HG03064 (cell line): ENCODE data around the gene SMARCC1.

Experiments used
- ATAC-seq: cut with Tn5 transposase; IDR thresholded peaks from one replicate; pipeline ENCODE4 v1.9.1; 2021; ENCODE audit warnings: low read depth; ENCODE audit not compliant: unreplicated experiment

The SMARCC1 gene

GRCh38 chr3:47641739-47642138 lies 140.0 kb downstream of the SMARCC1 start:
- no peak for ATAC-seq

- ATAC-seq, result no peak
Measured at GRCh38 chr3:47636921-47637320, 144.8 kb downstream of the SMARCC1 start.

- no peak for ATAC-seq
Measured at GRCh38 chr3:47636225-47636624, 145.5 kb downstream of the SMARCC1 start.

GRCh38 chr3:47635536-47635935 lies 146.2 kb downstream of the SMARCC1 start:
- no peak for ATAC-seq

GRCh38 chr3:47634996-47635395 lies 146.7 kb downstream of the SMARCC1 start:
- ATAC-seq, result no peak

- ATAC-seq, result no peak
Measured at GRCh38 chr3:47630810-47631209, 150.9 kb downstream of the SMARCC1 start.

GRCh38 chr3:47629770-47630169 lies 151.9 kb downstream of the SMARCC1 start:
- no peak for ATAC-seq

- no peak for ATAC-seq
Measured at GRCh38 chr3:47628426-47628825, 153.3 kb downstream of the SMARCC1 start.

GRCh38 chr3:47622671-47623461 lies 158.8 kb downstream of the SMARCC1 start:
- no peak for ATAC-seq

GRCh38 chr3:47617086-47618010 lies 164.3 kb downstream of the SMARCC1 start:
- ATAC-seq, result no peak

- no peak for ATAC-seq
Measured at GRCh38 chr3:47614788-47615187, 166.9 kb downstream of the SMARCC1 start.

- no peak for ATAC-seq
Measured at GRCh38 chr3:47613722-47614121, 168.0 kb downstream of the SMARCC1 start.

GRCh38 chr3:47612879-47613278 lies 168.8 kb downstream of the SMARCC1 start:
- no peak for ATAC-seq

GRCh38 chr3:47612178-47612577 lies 169.5 kb downstream of the SMARCC1 start:
- ATAC-seq, result no peak

- ATAC-seq, result no peak
Measured at GRCh38 chr3:47611576-47611975, 170.1 kb downstream of the SMARCC1 start.

GRCh38 chr3:47610583-47610982 lies 171.1 kb downstream of the SMARCC1 start:
- ATAC-seq, result no peak

GRCh38 chr3:47607335-47607734 lies 174.4 kb downstream of the SMARCC1 start:
- ATAC-seq, result no peak

- ATAC-seq, result no peak
Measured at GRCh38 chr3:47606165-47606564, 175.5 kb downstream of the SMARCC1 start.

GRCh38 chr3:47605652-47606051 lies 176.0 kb downstream of the SMARCC1 start:
- ATAC-seq, result no peak

GRCh38 chr3:47604145-47604544 lies 177.5 kb downstream of the SMARCC1 start:
- no peak for ATAC-seq

GRCh38 chr3:47603332-47603731 lies 178.4 kb downstream of the SMARCC1 start:
- no peak for ATAC-seq

- no peak for ATAC-seq
Measured at GRCh38 chr3:47601281-47601680, 180.4 kb downstream of the SMARCC1 start.
